Testis (tissue), 2 donors: ENCODE results near the gene NUDT22.

Experiments
- CTCF ChIP-seq, 3 experiments: fragments of 450-650 bp in 2 of 3; fragments of 200-600 bp in 1 of 3; sonication (generic) in 1 of 3; IDR thresholded peaks; one replicate each; pipeline ENCODE4 v1.5.1; 2016 to 2019; ENCODE audit warnings: antibody characterized with exemption in 3 of 3, mild to moderate bottlenecking in 2 of 3, moderate library complexity in 1 of 3
- POLR2A ChIP-seq: fragments of 450-650 bp; IDR thresholded peaks from one replicate; pipeline ENCODE4 v1.6.1; 2017; ENCODE audit warnings: antibody characterized with exemption, mild to moderate bottlenecking, moderate library complexity

DNA sequence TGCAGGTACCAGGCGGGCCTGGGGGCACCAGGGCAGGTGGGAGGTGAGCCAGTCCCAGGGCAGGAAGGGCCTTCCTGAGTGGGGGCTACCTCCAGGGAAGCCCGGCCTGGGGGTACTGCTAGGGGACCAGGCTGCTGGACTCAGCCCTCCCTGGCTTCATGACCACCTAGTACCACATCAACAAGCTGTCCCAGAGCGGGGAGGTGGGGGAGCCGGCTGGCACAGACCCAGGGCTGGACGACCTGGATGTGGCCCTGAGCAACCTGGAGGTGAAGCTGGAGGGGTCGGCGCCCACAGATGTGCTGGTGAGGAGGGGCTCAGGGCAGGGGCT is 6.8 kb upstream of the NUDT22 start:
- TF ChIP-seq CTCF (IDR thresholded peaks at IDR 0.05) (no peak), POLR2A (no peak)
